Kidney tubule cell (primary cell): ENCODE measurements around the gene PTPRJ.

Experiments used
- DNase-seq: peaks from one replicate; pipeline ENCODE4 v3.0.0-alpha.2; 2018; ENCODE audit warnings: low spot score

PTPRJ gene

GRCh38 chr11:47969401-47969800, 11.0 kb upstream of the PTPRJ start:
- DNase-seq = no peak

GRCh38 chr11:47971501-47971900, 8.9 kb upstream of the PTPRJ start:
- DNase-seq = peak; percentile 64

- no peak for DNase-seq
These were observed 7.2 kb upstream of the PTPRJ start for GRCh38 chr11:47973173-47973572.

GRCh38 chr11:47976931-47977330, 3.4 kb upstream of the PTPRJ start:
- no peak for DNase-seq

- DNase-seq = no peak
These were observed 2.7 kb upstream of the PTPRJ start for GRCh38 chr11:47977623-47978022.

GRCh38 chr11:47979378-47980087, 826 bp upstream of the PTPRJ start:
- peak; percentile 33 for DNase-seq

GRCh38 chr11:47980907-47981621, 705 bp downstream of the PTPRJ start:
- peak; percentile 46 for DNase-seq

- DNase-seq = peak; percentile 46
These were observed 1.5 kb downstream of the PTPRJ start for GRCh38 chr11:47981667-47982404.

- DNase-seq = no peak
These were observed 2.3 kb downstream of the PTPRJ start for GRCh38 chr11:47982616-47983015.

GRCh38 chr11:47983464-47984397, 3.4 kb downstream of the PTPRJ start:
- DNase-seq = peak; percentile 54

GRCh38 chr11:47986219-47986618, 5.9 kb downstream of the PTPRJ start:
- peak; percentile 27 for DNase-seq

- peak; percentile 76 for DNase-seq
These were observed 6.4 kb downstream of the PTPRJ start for GRCh38 chr11:47986742-47987141.

- DNase-seq = no peak
These were observed 7.0 kb downstream of the PTPRJ start for GRCh38 chr11:47987310-47987709.

GRCh38 chr11:47987781-47988180, 7.4 kb downstream of the PTPRJ start:
- no peak for DNase-seq

GRCh38 chr11:47989779-47990178, 9.4 kb downstream of the PTPRJ start:
- DNase-seq = no peak

GRCh38 chr11:47991266-47991830, 11.0 kb downstream of the PTPRJ start:
- peak; percentile 98 for DNase-seq

GRCh38 chr11:47991894-47992293, 11.5 kb downstream of the PTPRJ start:
- peak; percentile 42 for DNase-seq

GRCh38 chr11:47992959-47993820, 12.8 kb downstream of the PTPRJ start:
- DNase-seq = peak; percentile 97

- no peak for DNase-seq
These were observed 14.1 kb downstream of the PTPRJ start for GRCh38 chr11:47994417-47994816.

GRCh38 chr11:47995360-47995769, 15.0 kb downstream of the PTPRJ start:
- DNase-seq = peak; percentile 39
